ENCODE data around the gene VEZF1. TPM values are rescaled to one million over a fixed set of nuclear protein-coding genes. Genes with fewer than 3 reads are reported as not detected.

VEZF1 gene
- total and polyA plus RNA-seq, 2 donors (not counting 3 experiments of a cell fraction or from before 2014, with no cell fraction given): 27.8 to 59.0 TPM

- Histone ChIP-seq H3K79me2 (ENCODE audit: control insufficient read depth, insufficient read depth, low read length) (no peaks in the 10 kb centered on the region), H3K4me3 (replicated peaks in 1 of 3; ENCODE audit: insufficient read depth in 1 of 3, low read depth in 1 of 3, low read length in 3 of 3) (no peak overlapping the region), H3K27me3 (ENCODE audit: control insufficient read depth in 2 of 2, insufficient read depth in 2 of 2, low read length in 2 of 2) (no peaks in the 10 kb centered on the region), H3K4me1 (ENCODE audit: control insufficient read depth, extremely low read depth, insufficient read depth, low read length) (peaks cover 6% of the 10 kb centered on the region), H3K36me3 (ENCODE audit: control insufficient read depth in 2 of 2, extremely low read depth in 1 of 2, insufficient read depth in 2 of 2, low read length in 2 of 2) (peaks cover 8 to 16% of the 10 kb centered on the region in 2 experiments), H3K9ac (replicated peaks; ENCODE audit: extremely low read depth, insufficient read depth, low read length) (no peak overlapping the region), H3K9me1 (replicated peaks; ENCODE audit: control insufficient read depth, extremely low read depth, insufficient read depth, low read length) (no peaks in the 10 kb centered on the region), H3K9me3 (replicated peaks; ENCODE audit: control insufficient read depth, insufficient read depth, low read length) (no peaks in the 10 kb centered on the region), H3K4me2 (ENCODE audit: insufficient read depth, low read length) (no peak overlapping the region), H4K20me1 (replicated peaks; ENCODE audit: control insufficient read depth, extremely low read depth, insufficient read depth, low read length) (no peaks in the 10 kb centered on the region), H2AFZ (ENCODE audit: low read depth, low read length) (no peak overlapping the region), H3K27ac (ENCODE audit: insufficient read depth, low read depth, low read length) (no peak overlapping the region)
- dilution Hi-C loops (cut with MboI; ENCODE audit: extremely low pct_ligation_motif_present, low sequenced_read_pairs) (no loop called here), intact Hi-C loops (cut with micrococcal nuclease) (no loop called here)
- DNase-seq (ENCODE audit: low read depth, low spot score) (no peak), FAIRE-seq (no peak)
- TF ChIP-seq JUN (IDR thresholded peaks at IDR 0.05; ENCODE audit: borderline replicate concordance, insufficient read depth, insufficient read length, low read depth) (no peak), MYC (IDR thresholded peaks at IDR 0.05; ENCODE audit: low read depth, low read length) (no peak), POLR2AphosphoS5 (IDR thresholded peaks at IDR 0.05; ENCODE audit: insufficient read depth, low read depth, low read length) (no peak), FOS (IDR thresholded peaks at IDR 0.05; ENCODE audit: borderline replicate concordance, insufficient read depth, low read length) (no peak), POLR2A (IDR thresholded peaks at IDR 0.05; ENCODE audit: low read depth, low read length) (no peak), GATA2 (IDR thresholded peaks at IDR 0.05; ENCODE audit: insufficient read depth, insufficient read length, low read depth, low read length) (no peak), CTCF (IDR thresholded peaks at IDR 0.05; ENCODE audit: extremely low read depth in 1 of 2, insufficient read depth in 1 of 2, low read depth in 1 of 2, low read length in 2 of 2) (no peak)
- TF ChIP-seq, protein P1, sequence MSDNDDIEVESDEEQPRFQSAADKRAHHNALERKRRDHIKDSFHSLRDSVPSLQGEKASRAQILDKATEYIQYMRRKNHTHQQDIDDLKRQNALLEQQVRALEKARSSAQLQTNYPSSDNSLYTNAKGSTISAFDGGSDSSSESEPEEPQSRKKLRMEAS (IDR thresholded peaks at IDR 0.05; ENCODE audit: insufficient read depth, insufficient read length): no peak
- ChIA-PET POLR2A (interaction anchor here (0.5 kb wide), 1 partner anchor 23 kb away, joined by 4 read pairs; no protein-coding TSS in a partner anchor), CTCF (interaction anchor here (1.0 to 2.7 kb wide), 8 partner anchors 9 to 114 kb away, joined by 3 to 9 read pairs (median 4); partner anchors contain the start of gene CUEDC1)
- BruUV-seq (replicated peaks): no TSS peak
Measured at GRCh38 chr17:57972151-57972550, 15.9 kb downstream of the VEZF1 start.

All from endothelial cell of umbilical vein (primary cell).